ENCODE data around the gene VPS18.

- TF ChIP-seq POLR2A (IDR thresholded peaks at IDR 0.05; ENCODE audit: low read length) (no peak), GATA1 (IDR thresholded peaks at IDR 0.05; ENCODE audit: low read depth, low read length) (no peak)
Measured at GRCh38 chr15:40857601-40858341, 36.5 kb upstream of the VPS18 start.
